Activated CD4-positive, CD25-positive, alpha-beta regulatory T cell treated with anti-CD3 and anti-CD28 coated beads, Interleukin-2, amount 50 U/mL, for 24 hours (primary cell): Measurements from ENCODE around the gene PNPLA6.
A peak's percentile ranks its signal among the peaks of the same experiment; 100 is the strongest.
"Not testable (repeated sequence)": the region's sequence is repeated elsewhere in the genome, so short reads cannot be mapped to it uniquely, and the experiment has no call there.

Experiments used
- ATAC-seq, 2 donors: fragments of 150-1000 bp; cut with Tn5 transposase; one replicate each; pipeline ENCODE4 v1.10.0; 2021; ENCODE audit warnings: mild to moderate bottlenecking in 1 of 2, moderate library complexity in 1 of 2

Gene PNPLA6

DNA sequence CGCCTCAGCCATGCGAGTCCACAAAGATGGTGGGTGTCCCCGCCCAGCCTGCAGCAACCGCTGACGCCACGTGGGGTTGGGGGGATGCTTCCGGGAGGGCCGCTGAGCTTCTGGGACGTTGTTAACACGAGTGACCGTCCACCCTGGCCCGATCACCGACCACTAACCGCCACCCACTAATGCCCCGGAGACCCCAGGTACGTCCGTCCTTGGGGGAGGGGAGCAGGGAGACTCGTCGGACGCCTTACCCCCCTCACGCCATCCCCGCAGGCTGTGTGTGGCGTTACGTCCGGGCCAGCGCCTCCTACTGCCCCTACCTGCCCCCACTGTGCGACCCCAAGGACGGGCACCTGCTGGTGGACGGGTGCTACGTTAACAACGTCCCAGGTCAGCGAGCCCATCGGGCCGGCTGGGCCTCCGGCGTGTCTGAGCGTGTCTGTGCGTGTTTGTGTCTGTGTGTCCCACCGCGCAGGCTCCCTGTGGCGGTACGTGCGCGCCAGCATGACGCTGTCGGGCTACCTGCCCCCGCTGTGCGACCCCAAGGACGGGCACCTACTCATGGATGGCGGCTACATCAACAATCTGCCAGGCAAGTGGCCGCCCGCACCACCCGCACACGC, 21.3 kb downstream of the PNPLA6 start:
- no peak for ATAC-seq

DNA sequence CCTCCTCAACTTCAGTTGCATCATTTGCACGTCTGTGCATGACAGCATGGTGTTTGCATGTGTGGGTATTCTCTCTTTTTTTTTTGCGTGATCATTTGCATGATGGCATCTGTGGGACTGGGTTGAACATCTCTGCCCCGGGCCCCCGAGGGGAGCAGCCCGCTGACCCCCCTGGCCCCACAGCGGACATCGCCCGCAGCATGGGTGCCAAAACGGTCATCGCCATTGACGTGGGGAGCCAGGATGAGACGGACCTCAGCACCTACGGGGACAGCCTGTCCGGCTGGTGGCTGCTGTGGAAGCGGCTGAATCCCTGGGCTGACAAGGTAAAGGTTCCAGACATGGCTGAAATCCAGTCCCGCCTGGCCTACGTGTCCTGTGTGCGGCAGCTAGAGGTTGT, 23.1 kb downstream of the PNPLA6 start:
- ATAC-seq, result no peak

- ATAC-seq, result no peak
Observed at GRCh38 chr19:7559102-7559501, 23.6 kb downstream of the PNPLA6 start.

- no peak for ATAC-seq
Observed at GRCh38 chr19:7560255-7560654, 24.7 kb downstream of the PNPLA6 start.

- ATAC-seq, result no peak
Observed at GRCh38 chr19:7561325-7561724, 25.8 kb downstream of the PNPLA6 start.

GRCh38 chr19:7562646-7563393, 27.3 kb downstream of the PNPLA6 start:
- no peak for ATAC-seq

GRCh38 chr19:7564866-7565265, 29.3 kb downstream of the PNPLA6 start:
- no peak for ATAC-seq

DNA sequence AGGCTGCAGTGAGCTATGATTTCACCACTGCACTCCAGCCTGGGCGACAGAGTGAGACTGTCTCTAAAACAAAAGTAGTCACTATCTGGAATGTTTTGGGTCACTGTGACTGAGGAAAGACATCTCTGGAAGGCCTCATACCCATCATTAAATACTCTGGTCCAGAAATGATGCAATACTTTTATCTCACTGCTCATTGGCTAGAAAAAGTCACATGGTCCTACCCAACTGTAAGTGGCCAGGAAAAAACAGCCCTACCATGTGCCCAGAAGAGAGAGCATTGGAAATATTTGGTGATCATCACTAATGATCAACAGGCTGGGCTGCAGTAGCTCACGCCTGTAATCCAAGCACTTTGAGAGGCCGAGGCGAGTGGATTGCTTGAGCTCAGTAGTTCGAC, 29.8 kb downstream of the PNPLA6 start:
- no peak for ATAC-seq

GRCh38 chr19:7570761-7571160, 35.2 kb downstream of the PNPLA6 start:
- no peak for ATAC-seq

GRCh38 chr19:7575434-7576040, 40.0 kb downstream of the PNPLA6 start:
- ATAC-seq, result no peak

DNA sequence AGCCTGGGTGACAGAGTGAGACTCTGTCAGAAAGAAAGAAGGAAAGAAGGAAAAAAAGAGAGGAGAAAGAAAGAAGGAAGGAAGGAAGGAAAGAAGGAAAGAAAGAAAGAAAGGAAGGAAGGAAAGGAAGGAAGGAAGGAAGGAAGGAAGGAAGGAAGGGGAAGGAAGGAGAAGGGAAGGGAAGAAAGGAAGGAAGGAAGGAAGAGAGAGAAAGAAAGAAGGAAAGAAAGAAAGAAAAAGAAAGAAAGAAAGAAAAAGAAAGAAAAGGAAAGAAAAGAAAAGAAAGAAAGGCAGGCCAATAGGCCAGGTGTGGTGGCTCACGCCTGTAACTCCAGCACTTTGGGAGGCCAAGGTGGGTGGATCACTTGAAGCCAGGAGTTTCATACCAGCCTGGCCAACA, 41.9 kb downstream of the PNPLA6 start:
- ATAC-seq, result not testable (repeated sequence)

GRCh38 chr19:7578127-7578526, 42.6 kb downstream of the PNPLA6 start:
- ATAC-seq, result peak in 1 of 2 donors; percentile 24

DNA sequence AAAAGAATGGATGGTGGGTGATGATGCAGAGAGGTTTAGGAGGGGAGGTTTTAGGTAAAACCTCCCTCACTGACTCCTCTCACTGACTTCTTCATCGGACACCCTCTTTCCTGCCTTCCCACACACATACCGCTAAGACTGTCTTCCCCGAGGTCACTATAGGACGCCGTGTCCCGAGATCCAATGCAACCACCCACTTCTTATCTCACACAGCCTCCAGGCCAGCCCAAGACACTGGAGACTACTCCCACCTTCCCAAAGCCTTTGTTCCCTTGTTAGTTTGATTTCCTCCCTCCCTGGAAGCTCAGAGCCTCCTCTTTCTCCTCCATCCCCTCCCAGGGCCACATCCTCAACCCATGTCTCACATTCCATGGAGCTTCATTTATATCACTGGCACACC, 43.7 kb downstream of the PNPLA6 start:
- no peak for ATAC-seq

- ATAC-seq, result no peak
Observed at GRCh38 chr19:7582446-7582845, 46.9 kb downstream of the PNPLA6 start.

GRCh38 chr19:7589822-7590221, 54.3 kb downstream of the PNPLA6 start:
- ATAC-seq, result no peak

GRCh38 chr19:7590256-7590655, 54.7 kb downstream of the PNPLA6 start:
- no peak for ATAC-seq

- ATAC-seq, result peak; percentile 78 to 80
Observed at GRCh38 chr19:7595466-7596133, 60.1 kb downstream of the PNPLA6 start, which contains the start of gene CAMSAP3. Gene CAMSAP3, plus strand, starts transcription at chr19:7595863. Its CDS starts 140 bp downstream, at chr19:7596003.

DNA sequence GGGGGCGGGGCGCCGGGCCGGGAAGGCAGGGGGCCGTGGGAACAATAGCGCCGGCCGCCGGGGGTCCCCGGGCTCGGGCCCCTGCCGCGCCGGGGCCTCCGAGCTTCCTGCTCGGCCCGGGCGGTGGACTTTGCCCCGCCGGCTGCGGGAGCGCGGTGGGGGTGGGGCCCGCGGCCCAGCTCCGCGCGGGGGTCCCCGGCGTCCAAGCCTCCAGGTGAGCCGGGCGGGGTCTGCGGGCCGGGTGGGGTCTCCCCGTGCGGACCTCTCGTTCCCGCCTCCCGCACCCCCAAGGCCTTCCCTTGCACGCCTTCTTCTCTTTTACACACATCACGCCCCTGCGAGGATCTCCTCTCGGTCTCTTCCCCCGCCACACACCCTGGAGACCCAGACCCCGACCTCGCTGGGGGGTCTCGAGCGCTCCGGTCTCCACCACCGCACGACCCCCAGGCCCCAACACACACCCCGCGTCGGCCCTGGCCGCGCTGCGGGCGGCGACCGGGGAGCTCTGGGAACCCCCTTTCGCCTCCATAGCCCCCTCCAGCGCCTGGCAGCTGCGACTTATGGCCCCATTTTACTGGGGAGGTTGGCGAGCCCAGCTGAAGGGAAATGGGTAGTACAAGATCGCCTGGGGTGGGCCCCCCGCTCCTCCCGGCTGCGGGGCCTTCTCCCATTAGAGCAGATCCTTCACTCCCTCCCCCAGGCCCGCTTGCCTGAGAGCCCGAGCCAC, 60.9 kb downstream of the PNPLA6 start:
- ATAC-seq, result no peak

DNA sequence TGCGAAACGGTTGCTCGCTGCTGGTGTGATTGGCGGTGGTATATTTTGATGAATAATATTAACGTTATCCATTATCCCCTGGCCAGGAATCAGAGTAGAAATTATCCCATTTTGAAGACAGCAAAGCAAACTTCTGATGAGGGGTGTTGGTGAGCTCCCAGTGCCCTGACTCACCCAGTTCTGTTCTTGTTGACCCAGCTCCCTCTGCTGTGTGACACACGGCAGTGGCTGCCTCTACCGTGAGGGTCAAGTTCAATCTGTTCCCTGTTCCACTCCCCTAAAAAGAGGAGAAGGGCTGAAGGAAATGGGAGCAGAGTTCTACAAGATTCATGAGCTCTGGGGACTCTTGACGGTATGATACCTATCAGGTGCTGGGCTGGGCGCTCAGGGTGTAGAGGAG, 62.2 kb downstream of the PNPLA6 start:
- ATAC-seq, result no peak

DNA sequence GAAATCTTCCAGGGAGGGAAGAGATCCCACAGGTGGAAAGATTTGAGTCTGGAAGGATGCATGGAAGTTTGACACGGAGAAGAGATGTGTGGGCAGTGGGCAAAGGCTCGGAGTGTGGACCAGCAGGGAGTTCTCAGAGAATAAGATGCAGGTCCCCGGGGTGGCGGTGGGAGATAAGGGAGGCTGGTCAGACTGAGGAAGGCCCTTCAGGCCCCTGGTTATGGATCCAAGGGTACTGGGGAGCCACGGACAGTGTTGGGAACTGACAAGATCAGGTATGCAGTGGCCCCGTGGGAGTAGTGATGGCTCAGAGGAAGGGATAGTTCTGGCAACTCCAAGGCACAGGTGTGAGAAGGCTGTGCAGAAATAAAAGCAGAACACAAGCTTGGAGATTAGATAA, 62.7 kb downstream of the PNPLA6 start:
- no peak for ATAC-seq

- no peak for ATAC-seq
Observed at GRCh38 chr19:7600721-7601120, 65.2 kb downstream of the PNPLA6 start.

DNA sequence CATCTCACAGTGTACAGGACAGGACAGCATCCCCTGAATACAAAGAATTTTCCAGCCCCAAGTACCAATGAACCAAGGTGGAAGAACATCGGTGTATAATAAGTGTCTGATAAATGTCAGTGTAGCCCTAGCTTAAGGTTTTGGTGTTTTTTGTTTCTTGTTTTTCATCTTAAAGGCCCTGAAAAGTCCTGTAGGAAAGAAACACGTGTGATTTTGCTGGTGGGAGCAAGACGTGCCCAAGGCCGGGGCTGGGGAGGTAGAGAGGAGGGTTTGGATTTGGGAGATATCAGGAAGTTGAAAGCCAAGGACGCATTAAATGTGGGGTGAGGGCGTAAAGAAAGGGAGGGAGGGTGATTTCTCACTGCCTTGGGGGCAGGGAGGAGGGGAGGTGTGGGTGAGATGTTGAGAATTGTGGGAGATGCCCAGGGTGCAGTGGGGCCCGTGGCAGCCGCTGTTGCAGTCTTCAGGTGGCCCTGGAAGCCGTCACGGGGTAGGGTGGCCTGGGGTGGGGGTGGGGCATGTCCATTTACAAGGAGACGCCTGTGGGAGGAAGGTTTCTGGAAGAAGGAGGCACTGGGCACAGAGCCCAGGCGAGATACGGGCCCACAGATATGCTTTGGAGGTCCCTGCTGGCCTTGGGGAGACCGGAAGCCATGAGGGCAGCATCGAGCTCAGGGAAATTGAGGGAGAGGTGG, 66.9 kb downstream of the PNPLA6 start:
- no peak for ATAC-seq
